ENCODE results near the gene PTGES3.

DNA sequence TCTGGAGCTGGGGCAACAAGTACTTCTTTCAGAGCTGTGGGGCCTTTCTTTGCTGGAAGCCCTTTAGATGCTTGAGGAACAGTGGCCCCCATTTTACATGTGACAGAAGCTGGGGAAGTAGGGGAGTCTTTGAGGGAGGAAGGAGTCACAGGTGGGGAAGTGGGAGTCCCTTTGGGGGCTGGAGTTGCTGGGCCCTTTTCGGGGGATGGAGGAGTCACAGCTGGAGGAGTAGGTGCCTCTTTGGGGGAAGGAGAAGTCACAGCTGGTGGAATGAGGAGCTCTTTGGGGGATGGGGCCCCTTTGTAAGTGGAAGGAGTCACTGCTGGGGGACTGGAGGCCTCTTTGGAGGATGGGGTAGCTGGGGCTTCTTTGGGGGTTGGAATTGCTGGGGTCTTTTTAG, 28.4 kb upstream of the PTGES3 start:
- TF ChIP-seq, protein P1, sequence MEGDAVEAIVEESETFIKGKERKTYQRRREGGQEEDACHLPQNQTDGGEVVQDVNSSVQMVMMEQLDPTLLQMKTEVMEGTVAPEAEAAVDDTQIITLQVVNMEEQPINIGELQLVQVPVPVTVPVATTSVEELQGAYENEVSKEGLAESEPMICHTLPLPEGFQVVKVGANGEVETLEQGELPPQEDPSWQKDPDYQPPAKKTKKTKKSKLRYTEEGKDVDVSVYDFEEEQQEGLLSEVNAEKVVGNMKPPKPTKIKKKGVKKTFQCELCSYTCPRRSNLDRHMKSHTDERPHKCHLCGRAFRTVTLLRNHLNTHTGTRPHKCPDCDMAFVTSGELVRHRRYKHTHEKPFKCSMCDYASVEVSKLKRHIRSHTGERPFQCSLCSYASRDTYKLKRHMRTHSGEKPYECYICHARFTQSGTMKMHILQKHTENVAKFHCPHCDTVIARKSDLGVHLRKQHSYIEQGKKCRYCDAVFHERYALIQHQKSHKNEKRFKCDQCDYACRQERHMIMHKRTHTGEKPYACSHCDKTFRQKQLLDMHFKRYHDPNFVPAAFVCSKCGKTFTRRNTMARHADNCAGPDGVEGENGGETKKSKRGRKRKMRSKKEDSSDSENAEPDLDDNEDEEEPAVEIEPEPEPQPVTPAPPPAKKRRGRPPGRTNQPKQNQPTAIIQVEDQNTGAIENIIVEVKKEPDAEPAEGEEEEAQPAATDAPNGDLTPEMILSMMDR (IDR thresholded peaks at IDR 0.05) = no peak
- TF ChIP-seq POLR2A (IDR thresholded peaks at IDR 0.05) = no peak
